IMR-90 (cell line): ENCODE data around the gene SORL1. TPM values are rescaled to one million over a fixed set of nuclear protein-coding genes. Genes with fewer than 3 reads are reported as not detected.

ENCODE experiments used
- ATAC-seq: fragments of 200-7000 bp; cut with Tn5 transposase; 2 replicates; pipeline ENCODE4 v1.9.1; 2020; ENCODE audit warnings: low read depth, mild to moderate bottlenecking, moderate library complexity
- BruUV-seq: library from RNA; stranded (reverse); fragments of 400-500 nt; replicated peaks from 2 replicates; lab custom pipeline; 2021; lab: Mats Ljungman, UMichigan
- CTCF ChIA-PET: fragments of 300-600 bp; formaldehyde crosslinking; extraction: SDS; loops from one replicate; lab custom pipeline; 2021; ENCODE audit warnings: antibody characterized with exemption; lab: Yijun Ruan, JAX
- POLR2A ChIA-PET: fragments of 300-600 bp; sonication (Branson Sonifier 250); formaldehyde crosslinking; loops from one replicate; lab custom pipeline; 2022; ENCODE audit warnings: antibody characterized with exemption; ENCODE audit not compliant: unreplicated experiment; lab: Charles Lee
- DNase-seq: peaks from one replicate; pipeline ENCODE4 v3.0.0; 2013
- H2AFZ ChIP-seq: replicated peaks from 2 replicates; pipeline ENCODE3; 2013; ENCODE audit warnings: low read length, mild to moderate bottlenecking; ENCODE audit not compliant: poor library complexity
- H2AK5ac ChIP-seq: 2 replicates; pipeline ENCODE4 v1.6.1; 2013; ENCODE audit warnings: low read depth, low read length, inconsistent platforms
- H2AK9ac ChIP-seq: replicated peaks from 2 replicates; pipeline ENCODE3; 2013; ENCODE audit warnings: mild to moderate bottlenecking, low read depth, low read length, moderate library complexity; ENCODE audit not compliant: poor library complexity
- H2BK120ac ChIP-seq: 2 replicates; pipeline ENCODE4 v1.6.1; 2013; ENCODE audit warnings: low read depth, low read length, inconsistent platforms
- H2BK15ac ChIP-seq: 3 replicates; pipeline ENCODE4 v1.6.1; 2013; ENCODE audit warnings: low read depth, low read length, inconsistent platforms
- H2BK20ac ChIP-seq: 2 replicates; pipeline ENCODE4 v1.6.1; 2013; ENCODE audit warnings: low read depth, mild to moderate bottlenecking, inconsistent platforms, low read length, moderate library complexity
- H2BK5ac ChIP-seq: 2 replicates; pipeline ENCODE4 v1.6.1; 2013; ENCODE audit warnings: mild to moderate bottlenecking, low read depth, low read length, inconsistent platforms; ENCODE audit not compliant: poor library complexity, severe bottlenecking
- H3K14ac ChIP-seq: replicated peaks from 2 replicates; pipeline ENCODE4 v1.6.1; 2013; ENCODE audit warnings: low read depth, low read length, inconsistent platforms
- H3K18ac ChIP-seq: 2 replicates; pipeline ENCODE4 v1.6.1; 2013; ENCODE audit warnings: low read depth, low read length, control low read depth
- H3K23ac ChIP-seq: 2 replicates; pipeline ENCODE4 v1.6.1; 2013; ENCODE audit warnings: low read depth, low read length, inconsistent platforms
- H3K27ac ChIP-seq: 2 replicates; pipeline ENCODE4 v1.5.1; 2013; ENCODE audit warnings: mild to moderate bottlenecking, control low read depth, low read length; ENCODE audit not compliant: insufficient read depth
- H3K27me3 ChIP-seq: 2 replicates; pipeline ENCODE4 v1.6.1; 2013; ENCODE audit warnings: low read length; ENCODE audit not compliant: control insufficient read depth, insufficient read depth
- H3K36me3 ChIP-seq: 2 replicates; pipeline ENCODE4 v1.6.1; 2013; ENCODE audit warnings: low read length, mixed read lengths; ENCODE audit not compliant: control insufficient read depth, insufficient read depth
- H3K4ac ChIP-seq: 2 replicates; pipeline ENCODE4 v1.6.1; 2013; ENCODE audit warnings: low read depth, low read length, inconsistent platforms
- H3K4me1 ChIP-seq: 2 replicates; pipeline ENCODE4 v1.6.1; 2013; ENCODE audit warnings: low read length, mixed read lengths; ENCODE audit not compliant: control insufficient read depth, insufficient read depth
- H3K4me2 ChIP-seq: 2 replicates; pipeline ENCODE4 v1.6.1; 2013; ENCODE audit warnings: low read depth, mild to moderate bottlenecking, control low read depth, low read length, moderate library complexity
- H3K4me3 ChIP-seq: 2 replicates; pipeline ENCODE4 v1.5.1; 2013; ENCODE audit warnings: low read depth, mild to moderate bottlenecking, control low read depth, low read length, moderate library complexity; ENCODE audit not compliant: insufficient read depth
- H3K56ac ChIP-seq: 2 replicates; pipeline ENCODE4 v1.6.1; 2013; ENCODE audit warnings: low read length, inconsistent platforms; ENCODE audit not compliant: insufficient read depth; ENCODE audit errors: extremely low read depth
- H3K79me1 ChIP-seq, 2 experiments: 2 replicates each; pipeline ENCODE4 v1.6.1; 2013; ENCODE audit warnings: low read length in 2 of 2, inconsistent platforms in 1 of 2, low read depth in 1 of 2
- H3K9ac ChIP-seq: 2 replicates; pipeline ENCODE4 v1.6.1; 2013; ENCODE audit warnings: low read depth, low read length, control low read depth
- H3K9me1 ChIP-seq: 2 replicates; pipeline ENCODE4 v1.6.1; 2013; ENCODE audit warnings: low read length, inconsistent platforms; ENCODE audit not compliant: insufficient read depth
- H3K9me3 ChIP-seq: 2 replicates; pipeline ENCODE4 v1.6.1; 2013; ENCODE audit warnings: low read length; ENCODE audit not compliant: control insufficient read depth, insufficient read depth
- H4K20me1 ChIP-seq: 2 replicates; pipeline ENCODE4 v1.6.1; 2013; ENCODE audit warnings: low read length, inconsistent platforms; ENCODE audit not compliant: insufficient read depth
- H4K5ac ChIP-seq: 2 replicates; pipeline ENCODE4 v1.6.1; 2013; ENCODE audit warnings: mild to moderate bottlenecking, low read depth, low read length, control low read depth
- H4K8ac ChIP-seq, 2 experiments: 2 replicates each; pipeline ENCODE4 v1.6.1; 2013; ENCODE audit warnings: low read depth in 2 of 2, low read length in 2 of 2, control low read depth in 1 of 2, inconsistent platforms in 1 of 2
- H4K91ac ChIP-seq: 2 replicates; pipeline ENCODE4 v1.6.1; 2013; ENCODE audit warnings: low read depth, low read length, inconsistent platforms; ENCODE audit not compliant: insufficient read depth
- POLR2A ChIP-seq: IDR thresholded peaks from 2 replicates; pipeline ENCODE4 v1.6.1; 2012; ENCODE audit warnings: mild to moderate bottlenecking, low read depth, low read length
- SMC3 ChIP-seq: fragments of 150-350 bp; IDR thresholded peaks from 2 replicates; pipeline ENCODE4 v1.6.1; 2016; ENCODE audit warnings: low read depth, mild to moderate bottlenecking, antibody characterized with exemption, low read length, moderate library complexity
- WGBS, 2 experiments: methylation state at CpG; one replicate each; pipeline versions ENCODE4 v1.1.5 to v1.1.7; 2013; ENCODE audit warnings: missing lambda C conversion rate in 2 of 2; ENCODE audit not compliant: insufficient read length in 1 of 2; ENCODE audit errors: extremely low coverage in 2 of 2; 5-methylcytosine and 5-hydroxymethylcytosine counted together
- dilution Hi-C: fragments of 300-500 bp; cut with HindIII; formaldehyde crosslinking; loops from one replicate; pipeline ENCODE4 v1.14.3; 2018; ENCODE audit warnings: low sequenced_read_pairs; ENCODE audit not compliant: unreplicated experiment
- in situ Hi-C: fragments of 300-500 bp; cut with MboI; formaldehyde crosslinking; loops from 3 replicates; pipeline ENCODE4 v1.14.3; 2019; ENCODE audit warnings: low sequenced_read_pairs, inconsistent platforms, mixed read lengths
- intact Hi-C: fragments of 100-400 bp; cut with micrococcal nuclease; formaldehyde crosslinking; loops from 2 replicates; pipeline ENCODE4 v1.10.0; 2022
- polyA plus RNA-seq, 3 experiments: library from polyadenylated mRNA; depleted of rRNA; stranded (reverse); fragments of >200 nt; gene quantifications; 2 replicates each; pipeline ENCODE4 v1.2.3, GENCODE V29; 2012; ENCODE audit warnings: low replicate concordance in 1 of 3
- total RNA-seq: library from RNA; depleted of rRNA; stranded (reverse); fragments of >200 nt; gene quantifications from 2 replicates; pipeline ENCODE4 v1.2.3, GENCODE V29; 2012

SORL1 gene
- total and polyA plus RNA-seq, 2 of the 4 experiments (the other 2 are of a cell fraction) = 1.0 to 2.0 TPM

- Histone ChIP-seq H3K4ac (no peak overlapping the region), H3K27ac (no peak overlapping the region), H4K8ac (no peak overlapping the region), H3K56ac (no peak overlapping the region), H4K91ac (no peak overlapping the region), H3K9me1 (peaks cover 14% of the 10 kb centered on the region; the same call in 1 of the 2 replicates), H2BK15ac (no peak overlapping the region), H3K4me1 (peaks cover 15% of the 10 kb centered on the region), H3K18ac (no peak overlapping the region), H4K5ac (no peak overlapping the region), H3K79me1 (peaks cover 0 to 7% of the 10 kb centered on the region in 2 experiments; a peak in 2 of 4 replicates), H2BK5ac (no peak overlapping the region), H3K9ac (no peak overlapping the region), H2AFZ (no peak overlapping the region), H3K14ac (no peak overlapping the region), H2AK9ac (no peak overlapping the region), H3K9me3 (no peaks in the 10 kb centered on the region), H3K4me3 (no peak overlapping the region), H2AK5ac (no peak overlapping the region), H3K36me3 (no peaks in the 10 kb centered on the region), H3K4me2 (no peak overlapping the region), H3K23ac (no peak overlapping the region), H3K27me3 (peaks cover 12% of the 10 kb centered on the region), H2BK120ac (no peak overlapping the region), H2BK20ac (no peak overlapping the region), H4K20me1 (peaks cover 4% of the 10 kb centered on the region; the same call in 1 of the 2 replicates)
- no peak for DNase-seq
- 90 to 100% methylated on average over 2 to 3 of the region's 7 CpGs for WGBS, 2 experiments
- TF ChIP-seq SMC3 (no peak), POLR2A (no peak)
- dilution Hi-C loops = no loop called here
- CTCF ChIA-PET = interaction anchor here (0.6 kb wide), 1 partner anchor 522 kb away, joined by 4 read pairs; no protein-coding TSS in a partner anchor
- in situ Hi-C loops = loop anchor here (25.0 kb wide), 1 partner anchor 650 kb away; the partner anchor contains the start of gene BLID
- intact Hi-C loops = loop anchor here (10.0 kb wide), 1 partner anchor 743 kb away; no protein-coding TSS in a partner anchor
- POLR2A ChIA-PET = no interaction called here
- no peak for ATAC-seq
- BruUV-seq = no TSS peak
Measured at GRCh38 chr11:121461843-121462242, 9.7 kb downstream of the SORL1 start.
